ENCODE measurements around the gene SCFD2. TPM values are rescaled to one million over a fixed set of nuclear protein-coding genes. Genes with fewer than 3 reads are reported as not detected.

SCFD2 gene
- total and polyA plus RNA-seq, 2 of the 8 experiments (the other 6 are each of a cell fraction or from before 2014, with no cell fraction given) = 6.2 to 10.2 TPM

DNA sequence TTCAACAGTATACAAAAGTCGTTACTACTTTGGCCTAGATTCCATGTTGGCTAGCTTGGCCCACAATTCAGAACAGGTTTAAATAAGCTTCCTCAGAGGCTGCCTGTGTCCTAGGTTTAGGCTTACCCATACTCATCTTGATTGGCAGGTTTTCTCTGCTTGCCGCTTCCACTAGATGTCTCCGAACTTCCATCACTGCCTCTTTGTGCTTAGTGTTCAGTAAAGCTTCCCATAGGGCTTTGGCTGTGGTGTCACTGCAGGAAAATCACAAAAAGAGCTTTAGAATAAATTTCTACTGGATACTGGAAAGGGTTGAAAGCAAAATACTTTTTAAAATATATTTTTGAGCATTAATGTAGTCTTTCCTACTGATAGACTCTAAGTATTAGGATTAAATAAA, 52.4 kb downstream of the SCFD2 start:
- H2BK15ac ChIP-seq (ENCODE audit: low read length) = no peak overlapping the region
- no peaks in the 10 kb centered on the region for H4K20me1 ChIP-seq (replicated peaks in 1 of 2; ENCODE audit: control insufficient read depth in 1 of 2, insufficient read depth in 2 of 2, low read length in 2 of 2)
- H3K9ac ChIP-seq (replicated peaks in 1 of 4; ENCODE audit: extremely low read depth in 1 of 4, low read depth in 3 of 4, low read length in 3 of 4) = no peak overlapping the region
- peak; percentile 88 for FAIRE-seq
- H3K4me2 ChIP-seq (ENCODE audit: insufficient read depth in 1 of 2, low read depth in 2 of 2, low read length in 2 of 2) = no peak overlapping the region
- H3K79me2 ChIP-seq (ENCODE audit: control insufficient read depth in 1 of 2, insufficient read depth in 2 of 2, low read length in 2 of 2) = no peaks in the 10 kb centered on the region
- no peak overlapping the region for H3K56ac ChIP-seq (replicated peaks; ENCODE audit: insufficient read length, low read depth, low read length)
- no peak overlapping the region for H2BK12ac ChIP-seq (ENCODE audit: low read depth, low read length)
- POLR2A ChIA-PET (ENCODE audit: partially characterized antibody) = no interaction called here
- H3K79me1 ChIP-seq (ENCODE audit: low read depth, low read length) = no peaks in the 10 kb centered on the region
- no peak overlapping the region for H2AFZ ChIP-seq (ENCODE audit: low read length)
- H2BK20ac ChIP-seq (ENCODE audit: low read length) = no peak overlapping the region
- no peaks in the 10 kb centered on the region for H3K36me3 ChIP-seq (ENCODE audit: control insufficient read depth in 2 of 4, insufficient read depth in 4 of 4, low read length in 3 of 4)
- 0 out of 7 replicates have a peak, but pooled peaks cover 0 to 2% (median 0%) of the 10 kb centered on the region in 4 experiments for H3K4me1 ChIP-seq (replicated peaks in 1 of 4; ENCODE audit: control insufficient read depth in 3 of 4, insufficient read depth in 4 of 4, low read length in 3 of 4)
- H4K5ac ChIP-seq (ENCODE audit: insufficient read length, low read depth, low read length) = no peak overlapping the region
- no peak for DNase-seq (ENCODE audit: low read depth in 1 of 2, low spot score in 2 of 2)
- no peaks in the 10 kb centered on the region; the same call in 1 of the 2 replicates for H3K23me2 ChIP-seq (ENCODE audit: low read depth, low read length)
- H2BK120ac ChIP-seq (replicated peaks; ENCODE audit: low read depth, low read length) = no peak overlapping the region
- no peak overlapping the region for H3K4ac ChIP-seq (replicated peaks; ENCODE audit: insufficient read length, low read depth, low read length)
- H3K18ac ChIP-seq (ENCODE audit: extremely low read depth, low read length) = no peak overlapping the region
- no peak overlapping the region for H3K23ac ChIP-seq (ENCODE audit: insufficient read length)
- no peak overlapping the region for H4K91ac ChIP-seq (replicated peaks; ENCODE audit: insufficient read length, low read length)
- H2AK5ac ChIP-seq (ENCODE audit: low read depth, low read length) = no peak overlapping the region
- no peak overlapping the region for H3K14ac ChIP-seq (ENCODE audit: insufficient read length)
- no peak overlapping the region for H3K27ac ChIP-seq (ENCODE audit: low read depth, low read length)
- H3K4me3 ChIP-seq (ENCODE audit: extremely low read depth in 1 of 4, insufficient read depth in 2 of 4, low read depth in 3 of 4, low read length in 4 of 4) = no peak overlapping the region
- H3K9me3 ChIP-seq (ENCODE audit: insufficient read depth in 2 of 2, low read depth in 1 of 2, low read length in 1 of 2) = no peaks in the 10 kb centered on the region
- CTCF ChIA-PET (ENCODE audit: partially characterized antibody) = interaction anchor here (0.5 to 1.4 kb wide), 12 partner anchors 16 to 1054 kb away, joined by 3 to 7 read pairs (median 3); no protein-coding TSS in a partner anchor
- 43% methylated on average over 3 of the region's 3 CpGs; no CpG with 5 or more reads in 1 of the 2 experiments for WGBS, 2 experiments (ENCODE audit: extremely low coverage in 1 of 2, insufficient coverage in 1 of 2, insufficient read length in 1 of 2, insufficient replicate concordance in 2 of 2, low coverage in 1 of 2, low lambda C conversion rate in 2 of 2, missing lambda C conversion rate in 1 of 2)
- no peak overlapping the region for H2BK5ac ChIP-seq (ENCODE audit: low read depth, low read length)
- H3K27me3 ChIP-seq (replicated peaks in 1 of 4; ENCODE audit: control insufficient read depth in 3 of 4, extremely low read depth in 1 of 4, insufficient read depth in 3 of 4, low read length in 3 of 4) = no peaks in the 10 kb centered on the region
- no peak overlapping the region for H4K8ac ChIP-seq (ENCODE audit: extremely low read depth, insufficient read depth, low read length)
- TF ChIP-seq FOSL1 (IDR thresholded peaks at IDR 0.05; ENCODE audit: insufficient read depth, low read depth, low read length) (no peak), NANOG (IDR thresholded peaks at IDR 0.05; ENCODE audit: insufficient read depth, low read depth, low read length, poor library complexity, severe bottlenecking) (no peak), BCL11A (IDR thresholded peaks at IDR 0.05; ENCODE audit: low read depth in 2 of 2, low read length in 2 of 2) (no peak), HDAC2 (IDR thresholded peaks at IDR 0.05; ENCODE audit: borderline replicate concordance in 1 of 2, low read depth in 2 of 2, low read length in 2 of 2) (no peak), CEBPB (IDR thresholded peaks at IDR 0.05; ENCODE audit: low read depth, low read length) (no peak), KDM4A (IDR thresholded peaks at IDR 0.05; ENCODE audit: low read depth, low read length, severe bottlenecking) (no peak), KDM1A (IDR thresholded peaks at IDR 0.05; ENCODE audit: borderline replicate concordance, low read length) (no peak), KDM5A (IDR thresholded peaks at IDR 0.05; ENCODE audit: low read length) (no peak), RAD21 (IDR thresholded peaks at IDR 0.05 in 1 of 2, conservative IDR thresholded peaks at IDR 0.05 in 1 of 2; ENCODE audit: low read depth in 2 of 2, low read length in 2 of 2) (peak; percentile 78 to 84)
- TF ChIP-seq, protein P1, sequence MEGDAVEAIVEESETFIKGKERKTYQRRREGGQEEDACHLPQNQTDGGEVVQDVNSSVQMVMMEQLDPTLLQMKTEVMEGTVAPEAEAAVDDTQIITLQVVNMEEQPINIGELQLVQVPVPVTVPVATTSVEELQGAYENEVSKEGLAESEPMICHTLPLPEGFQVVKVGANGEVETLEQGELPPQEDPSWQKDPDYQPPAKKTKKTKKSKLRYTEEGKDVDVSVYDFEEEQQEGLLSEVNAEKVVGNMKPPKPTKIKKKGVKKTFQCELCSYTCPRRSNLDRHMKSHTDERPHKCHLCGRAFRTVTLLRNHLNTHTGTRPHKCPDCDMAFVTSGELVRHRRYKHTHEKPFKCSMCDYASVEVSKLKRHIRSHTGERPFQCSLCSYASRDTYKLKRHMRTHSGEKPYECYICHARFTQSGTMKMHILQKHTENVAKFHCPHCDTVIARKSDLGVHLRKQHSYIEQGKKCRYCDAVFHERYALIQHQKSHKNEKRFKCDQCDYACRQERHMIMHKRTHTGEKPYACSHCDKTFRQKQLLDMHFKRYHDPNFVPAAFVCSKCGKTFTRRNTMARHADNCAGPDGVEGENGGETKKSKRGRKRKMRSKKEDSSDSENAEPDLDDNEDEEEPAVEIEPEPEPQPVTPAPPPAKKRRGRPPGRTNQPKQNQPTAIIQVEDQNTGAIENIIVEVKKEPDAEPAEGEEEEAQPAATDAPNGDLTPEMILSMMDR (IDR thresholded peaks at IDR 0.05; ENCODE audit: control extremely low read depth in 1 of 3, insufficient read depth in 1 of 3, low read depth in 1 of 3, low read length in 3 of 3) = peak; percentile 7 to 66 (median 58)

Data from H1 (cell line).